Limb (tissue), 2 donors: Measurements from ENCODE around the gene LGR6.

Source experiments
- DNase-seq, 2 donors: peaks; one replicate each; pipeline ENCODE4 v3.0.0-alpha.2; 2016; ENCODE audit errors: extremely low spot score in 2 of 2

The LGR6 gene

GRCh38 chr1:202199040-202199889 is 5.7 kb downstream of the LGR6 start:
- DNase-seq = no peak

GRCh38 chr1:202200112-202200548 is 6.5 kb downstream of the LGR6 start:
- DNase-seq = no peak

GRCh38 chr1:202200669-202201068 is 7.1 kb downstream of the LGR6 start:
- DNase-seq = no peak

- DNase-seq = no peak
Measured at GRCh38 chr1:202201266-202201665, 7.7 kb downstream of the LGR6 start.

GRCh38 chr1:202201971-202202370 is 8.4 kb downstream of the LGR6 start:
- DNase-seq = no peak

- DNase-seq = no peak
Measured at GRCh38 chr1:202202500-202203168, 9.0 kb downstream of the LGR6 start.

GRCh38 chr1:202203238-202204039 is 9.8 kb downstream of the LGR6 start:
- DNase-seq = no peak

- DNase-seq = no peak
Measured at GRCh38 chr1:202204065-202204464, 10.5 kb downstream of the LGR6 start.

GRCh38 chr1:202205523-202206190 is 12.1 kb downstream of the LGR6 start:
- no peak for DNase-seq

GRCh38 chr1:202207292-202207691 is 13.7 kb downstream of the LGR6 start:
- DNase-seq = peak in 1 of 2 donors; percentile 50

- DNase-seq = no peak
Measured at GRCh38 chr1:202208351-202208857, 14.8 kb downstream of the LGR6 start.

- no peak for DNase-seq
Measured at GRCh38 chr1:202210385-202210784, 16.8 kb downstream of the LGR6 start.

GRCh38 chr1:202210969-202211368 is 17.4 kb downstream of the LGR6 start:
- no peak for DNase-seq

- no peak for DNase-seq
Measured at GRCh38 chr1:202212787-202213186, 19.2 kb downstream of the LGR6 start.

- no peak for DNase-seq
Measured at GRCh38 chr1:202213361-202214088, 19.9 kb downstream of the LGR6 start.

- DNase-seq = peak; percentile 26 to 53
Measured at GRCh38 chr1:202214089-202214843, 20.7 kb downstream of the LGR6 start.

GRCh38 chr1:202215472-202216130 is 22.0 kb downstream of the LGR6 start:
- DNase-seq = no peak

GRCh38 chr1:202216691-202217090 is 23.1 kb downstream of the LGR6 start:
- no peak for DNase-seq

GRCh38 chr1:202217516-202217915 is 23.9 kb downstream of the LGR6 start:
- DNase-seq = no peak
